ENCODE results near the gene C12orf57. TPM values are rescaled to one million over a fixed set of nuclear protein-coding genes. Genes with fewer than 3 reads are reported as not detected.

C12orf57 gene
- total RNA-seq, 1 donor from 2014 or later: 135 TPM

DNA sequence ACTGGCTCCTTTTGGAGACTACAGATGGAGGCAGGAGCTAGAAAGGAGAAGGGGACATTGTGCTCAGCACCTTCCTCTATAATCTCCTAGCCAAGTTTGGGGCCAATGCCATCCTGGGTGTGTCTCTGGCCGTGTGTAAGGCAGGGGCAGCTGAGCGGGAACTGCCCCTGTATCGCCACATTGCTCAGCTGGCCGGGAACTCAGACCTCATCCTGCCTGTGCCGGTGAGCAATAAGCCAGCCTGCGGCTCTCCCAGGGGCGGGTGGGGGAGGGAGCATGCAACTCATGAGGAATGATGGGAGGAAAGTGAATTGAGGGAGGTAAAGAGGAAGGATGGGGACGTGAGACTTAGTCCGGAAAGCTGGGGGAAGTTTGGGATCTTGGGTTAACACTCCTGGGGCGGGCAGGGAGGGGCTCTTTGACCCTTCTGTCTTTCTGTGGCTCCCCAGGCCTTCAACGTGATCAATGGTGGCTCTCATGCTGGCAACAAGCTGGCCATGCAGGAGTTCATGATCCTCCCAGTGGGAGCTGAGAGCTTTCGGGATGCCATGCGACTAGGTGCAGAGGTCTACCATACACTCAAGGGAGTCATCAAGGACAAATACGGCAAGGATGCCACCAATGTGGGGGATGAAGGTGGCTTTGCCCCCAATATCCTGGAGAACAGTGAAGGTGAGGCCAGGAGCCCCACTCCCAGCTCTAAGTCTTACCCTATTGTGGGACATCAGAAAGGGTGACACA, 26.2 kb upstream of the C12orf57 start:
- no peak for DNase-seq

DNA sequence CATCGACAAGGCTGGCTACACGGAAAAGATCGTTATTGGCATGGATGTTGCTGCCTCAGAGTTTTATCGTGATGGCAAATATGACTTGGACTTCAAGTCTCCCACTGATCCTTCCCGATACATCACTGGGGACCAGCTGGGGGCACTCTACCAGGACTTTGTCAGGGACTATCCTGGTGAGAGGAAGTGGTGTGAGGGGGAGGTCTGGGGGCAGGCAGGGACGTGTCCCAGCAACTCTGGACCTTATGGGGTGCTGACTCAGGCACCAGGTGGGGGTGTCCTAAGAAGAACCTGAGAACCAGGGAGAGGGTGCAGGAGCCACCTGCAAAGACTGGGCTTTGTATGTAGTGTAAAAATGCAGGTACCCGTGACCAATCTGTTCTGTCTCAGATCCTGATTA, 24.2 kb upstream of the C12orf57 start:
- no peak for DNase-seq

DNA sequence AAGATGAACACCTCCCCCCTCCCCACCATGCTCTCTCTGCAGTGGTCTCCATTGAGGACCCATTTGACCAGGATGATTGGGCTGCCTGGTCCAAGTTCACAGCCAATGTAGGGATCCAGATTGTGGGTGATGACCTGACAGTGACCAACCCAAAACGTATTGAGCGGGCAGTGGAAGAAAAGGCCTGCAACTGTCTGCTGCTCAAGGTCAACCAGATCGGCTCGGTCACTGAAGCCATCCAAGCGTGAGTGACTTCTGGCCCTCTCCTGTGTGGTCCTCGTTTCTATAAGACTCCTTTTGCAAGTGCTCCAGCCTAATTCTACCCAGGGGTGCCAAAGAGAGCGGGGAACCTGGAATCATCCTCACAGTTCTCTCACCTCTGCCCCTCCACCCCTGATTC, 22.3 kb upstream of the C12orf57 start:
- no peak for DNase-seq

DNA sequence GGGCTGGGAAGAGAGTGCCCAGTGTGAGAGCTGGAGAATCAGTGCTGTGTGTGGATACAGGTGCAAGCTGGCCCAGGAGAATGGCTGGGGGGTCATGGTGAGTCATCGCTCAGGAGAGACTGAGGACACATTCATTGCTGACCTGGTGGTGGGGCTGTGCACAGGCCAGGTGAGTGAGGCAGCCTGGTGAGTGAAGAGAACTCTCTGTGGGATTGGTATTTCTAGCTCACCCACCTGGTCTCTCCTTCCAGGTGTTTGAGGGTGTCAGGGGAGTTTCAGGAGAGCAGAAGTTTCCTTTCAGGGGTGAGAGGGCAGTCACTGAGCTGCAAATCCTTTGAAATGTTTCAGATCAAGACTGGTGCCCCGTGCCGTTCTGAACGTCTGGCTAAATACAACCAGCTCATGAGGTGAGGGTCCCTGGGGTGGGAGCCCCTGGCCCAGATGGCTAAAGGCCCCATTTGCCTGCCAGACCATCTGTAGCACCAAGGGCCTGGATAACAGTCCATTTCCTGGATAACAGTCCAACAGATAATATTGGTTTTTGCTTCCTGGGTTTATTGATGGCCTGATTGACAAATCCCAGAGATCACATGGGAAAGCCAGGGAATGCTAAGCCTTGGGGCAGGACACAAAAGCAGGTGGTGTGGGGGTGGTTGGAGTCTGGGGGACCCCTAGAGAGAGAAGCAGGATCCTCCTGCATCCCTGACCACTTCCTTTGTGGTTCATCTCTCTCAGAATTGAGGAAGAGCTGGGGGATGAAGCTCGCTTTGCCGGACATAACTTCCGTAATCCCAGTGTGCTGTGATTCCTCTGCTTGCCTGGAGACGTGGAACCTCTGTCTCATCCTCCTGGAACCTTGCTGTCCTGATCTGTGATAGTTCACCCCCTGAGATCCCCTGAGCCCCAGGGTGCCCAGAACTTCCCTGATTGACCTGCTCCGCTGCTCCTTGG, 21.6 kb upstream of the C12orf57 start:
- no peak for DNase-seq

GRCh38 chr12:6923003-6923732, 20.7 kb upstream of the C12orf57 start:
- no peak for DNase-seq

DNA sequence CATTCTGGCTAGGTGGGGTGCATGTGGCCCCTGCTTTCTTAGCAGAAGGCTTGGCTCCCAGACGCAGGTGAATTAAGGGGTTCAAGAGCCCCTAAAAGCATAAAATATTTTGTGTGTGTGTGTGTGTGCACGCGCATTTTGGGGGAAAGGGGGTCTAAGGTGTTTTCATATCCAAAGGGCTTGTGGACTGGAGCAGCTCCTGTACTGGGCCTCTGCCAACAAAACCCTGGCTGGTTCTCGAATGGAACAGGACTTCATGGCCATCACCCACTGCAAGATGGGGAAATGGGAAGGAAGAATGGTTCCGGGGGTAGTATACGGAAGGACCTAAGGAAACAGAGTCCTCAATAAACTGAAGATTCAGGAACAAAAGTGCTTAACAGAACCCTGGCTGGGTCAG, 20.0 kb upstream of the C12orf57 start:
- DNase-seq: no peak

DNA sequence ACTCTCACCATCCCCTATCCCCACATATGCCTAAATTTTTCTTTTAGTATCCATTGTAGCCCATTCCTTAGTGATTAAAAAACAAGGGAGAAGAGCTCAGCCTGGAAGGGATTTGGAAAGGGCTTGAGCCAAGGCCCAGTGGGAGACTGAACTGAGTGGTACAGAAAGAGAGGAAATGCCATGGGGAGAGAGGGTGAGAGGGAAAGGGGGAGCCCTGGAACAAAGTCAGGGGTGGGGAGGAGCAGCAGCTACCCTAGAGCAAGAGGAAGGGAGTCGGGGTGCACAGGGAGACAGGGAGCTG, 18.6 kb upstream of the C12orf57 start:
- no peak for DNase-seq

DNA sequence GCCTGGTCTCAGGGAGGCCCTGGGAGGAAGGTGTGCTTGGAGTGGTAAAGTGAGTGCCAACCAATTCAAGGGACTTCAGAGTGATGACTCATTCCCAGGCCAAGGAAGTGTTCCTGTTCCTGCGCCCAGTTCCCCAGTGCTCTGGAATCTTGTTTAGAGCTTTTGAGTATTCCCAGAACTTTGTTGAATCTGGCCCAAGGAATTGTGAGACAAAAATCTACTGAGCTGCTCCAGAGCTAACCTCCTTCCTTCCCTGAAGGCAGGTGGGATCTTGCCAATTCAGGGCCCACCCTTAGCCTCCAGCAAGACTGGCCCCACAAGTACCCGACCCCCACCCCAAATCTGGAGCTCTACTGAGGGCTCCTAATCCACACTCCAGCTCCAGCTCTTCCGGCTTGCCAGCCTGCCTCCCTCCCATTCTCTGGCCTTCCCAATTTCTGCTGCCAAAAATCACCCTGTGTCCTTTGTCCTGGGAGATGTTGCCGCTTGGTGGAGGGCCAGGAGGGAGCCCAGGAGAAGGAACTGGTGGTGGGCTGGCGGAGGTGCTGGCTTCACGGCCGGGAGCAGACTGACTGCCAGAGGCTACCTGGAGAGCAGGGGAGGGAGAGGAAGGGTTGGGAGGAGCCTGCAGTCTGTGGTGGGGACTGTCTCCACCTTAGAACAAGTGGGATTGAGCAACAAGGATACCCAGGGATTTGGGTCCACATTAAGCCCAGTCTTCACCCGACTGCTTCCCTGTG, 18.1 kb upstream of the C12orf57 start:
- peak; percentile 85 for DNase-seq

- DNase-seq: peak; percentile 95
These were observed 16.3 kb upstream of the C12orf57 start, which contains the start of gene ATN1 for GRCh38 chr12:6927379-6928021. TSS of gene ATN1 (plus strand) at chr12:6927959. CDS start at chr12:6934002, 6,043 bp downstream.

- peak; percentile 54 for DNase-seq
These were observed 15.7 kb upstream of the C12orf57 start for GRCh38 chr12:6928022-6928702.

DNA sequence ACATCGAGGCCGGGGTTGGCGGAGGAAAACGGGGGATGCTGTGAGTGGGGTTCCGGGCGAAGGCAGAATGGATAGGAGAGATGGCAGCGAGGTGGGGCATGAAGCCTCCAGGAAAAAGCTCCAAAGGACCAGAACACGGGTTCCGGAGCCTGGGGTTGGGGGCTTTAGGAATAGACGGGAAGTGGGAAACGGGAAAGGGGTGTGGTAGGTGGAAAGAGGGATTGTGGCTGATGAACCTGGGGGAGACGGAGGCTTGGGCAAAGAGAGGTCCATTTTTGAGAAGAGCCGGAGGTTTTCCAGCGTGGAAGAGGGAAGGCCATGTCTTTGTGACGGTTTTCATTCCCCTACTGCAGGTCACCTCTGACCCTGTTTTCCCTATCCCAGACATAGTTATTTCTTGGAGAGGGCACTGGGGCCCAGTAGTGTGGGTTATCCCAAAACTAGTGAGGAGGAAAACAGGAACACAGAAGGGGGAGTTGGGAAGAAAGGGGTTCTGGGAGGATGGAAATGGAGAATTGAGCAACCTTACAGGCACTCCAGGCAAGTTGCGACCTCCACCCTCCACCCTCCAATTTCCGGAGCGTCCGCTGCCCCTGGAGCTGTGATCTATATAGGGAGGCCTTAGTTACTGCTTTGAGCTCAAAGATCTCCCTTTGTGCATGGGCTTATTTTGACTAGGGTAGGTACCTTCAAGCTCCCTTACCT, 15.0 kb upstream of the C12orf57 start:
- no peak for DNase-seq

GRCh38 chr12:6929466-6930452, 14.1 kb upstream of the C12orf57 start:
- DNase-seq: no peak

- DNase-seq: no peak
These were observed 11.1 kb upstream of the C12orf57 start for GRCh38 chr12:6932766-6933165.

DNA sequence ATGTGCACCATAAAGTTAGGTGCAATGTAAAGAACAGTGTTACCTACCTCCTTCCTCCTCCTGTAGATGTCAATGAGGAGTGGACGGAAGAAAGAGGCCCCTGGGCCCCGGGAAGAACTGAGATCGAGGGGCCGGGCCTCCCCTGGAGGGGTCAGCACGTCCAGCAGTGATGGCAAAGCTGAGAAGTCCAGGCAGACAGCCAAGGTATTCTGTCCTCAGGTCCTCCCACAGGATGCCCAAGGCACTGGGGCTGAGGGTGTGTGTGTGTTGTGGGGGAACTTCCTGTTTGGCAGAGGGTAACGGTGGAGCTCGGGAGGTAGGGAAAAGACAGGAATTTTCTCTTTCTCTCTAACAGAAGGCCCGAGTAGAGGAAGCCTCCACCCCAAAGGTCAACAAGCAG, 9.7 kb upstream of the C12orf57 start:
- no peak for DNase-seq

- DNase-seq: no peak
These were observed 8.2 kb upstream of the C12orf57 start for GRCh38 chr12:6935371-6936193.

GRCh38 chr12:6936194-6936635, 7.6 kb upstream of the C12orf57 start:
- DNase-seq: no peak

- DNase-seq: no peak
These were observed 7.0 kb upstream of the C12orf57 start for GRCh38 chr12:6936636-6937480.
